ENCODE data around the gene RIBC2.

RIBC2 gene

DNA sequence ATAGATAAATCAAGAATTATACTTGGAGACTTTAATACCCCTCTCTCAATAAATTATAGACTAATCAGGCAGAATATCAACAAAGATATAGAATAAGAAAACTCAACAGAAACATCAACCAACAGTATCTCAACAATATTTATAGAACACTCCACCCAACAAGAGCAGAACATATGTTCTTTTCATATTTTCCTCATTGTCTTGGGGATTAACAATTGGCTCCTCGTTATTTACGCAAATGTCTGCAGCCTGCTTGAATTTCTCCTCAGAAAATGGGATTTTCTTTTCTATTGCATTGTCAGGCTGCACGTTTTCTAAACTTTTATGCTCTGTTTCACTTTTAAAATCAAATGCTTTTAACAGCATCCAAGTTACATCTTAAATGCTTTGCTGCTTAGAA, 52.1 kb downstream of the RIBC2 start:
- no peak for DNase-seq
- TF ChIP-seq POLR2A (IDR thresholded peaks at IDR 0.05; ENCODE audit: low read length): no peak
- no peak for TF ChIP-seq GATA1 (IDR thresholded peaks at IDR 0.05; ENCODE audit: low read depth, low read length)

DNA sequence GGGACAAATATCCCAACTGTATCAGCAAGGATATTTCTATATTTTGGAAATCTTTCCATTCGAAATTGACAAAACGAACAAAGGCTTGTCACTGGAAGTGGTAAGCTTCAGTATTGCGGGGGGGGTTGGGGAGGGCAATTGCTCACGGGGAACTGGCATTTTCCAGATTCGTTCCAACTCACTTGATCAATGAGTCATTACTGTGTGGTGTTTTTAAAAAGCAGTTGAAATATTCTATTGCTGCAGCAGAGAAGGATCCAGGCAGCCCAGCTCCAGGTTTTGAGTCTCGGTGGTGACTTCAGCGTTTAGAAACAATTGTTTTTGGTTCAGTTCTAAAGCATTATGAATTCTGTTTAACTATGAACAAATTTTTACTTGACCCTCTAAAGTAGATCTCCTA, 55.4 kb downstream of the RIBC2 start:
- no peak for DNase-seq
- TF ChIP-seq GATA1 (IDR thresholded peaks at IDR 0.05; ENCODE audit: low read depth, low read length): no peak
- TF ChIP-seq POLR2A (IDR thresholded peaks at IDR 0.05; ENCODE audit: low read length): no peak

DNA sequence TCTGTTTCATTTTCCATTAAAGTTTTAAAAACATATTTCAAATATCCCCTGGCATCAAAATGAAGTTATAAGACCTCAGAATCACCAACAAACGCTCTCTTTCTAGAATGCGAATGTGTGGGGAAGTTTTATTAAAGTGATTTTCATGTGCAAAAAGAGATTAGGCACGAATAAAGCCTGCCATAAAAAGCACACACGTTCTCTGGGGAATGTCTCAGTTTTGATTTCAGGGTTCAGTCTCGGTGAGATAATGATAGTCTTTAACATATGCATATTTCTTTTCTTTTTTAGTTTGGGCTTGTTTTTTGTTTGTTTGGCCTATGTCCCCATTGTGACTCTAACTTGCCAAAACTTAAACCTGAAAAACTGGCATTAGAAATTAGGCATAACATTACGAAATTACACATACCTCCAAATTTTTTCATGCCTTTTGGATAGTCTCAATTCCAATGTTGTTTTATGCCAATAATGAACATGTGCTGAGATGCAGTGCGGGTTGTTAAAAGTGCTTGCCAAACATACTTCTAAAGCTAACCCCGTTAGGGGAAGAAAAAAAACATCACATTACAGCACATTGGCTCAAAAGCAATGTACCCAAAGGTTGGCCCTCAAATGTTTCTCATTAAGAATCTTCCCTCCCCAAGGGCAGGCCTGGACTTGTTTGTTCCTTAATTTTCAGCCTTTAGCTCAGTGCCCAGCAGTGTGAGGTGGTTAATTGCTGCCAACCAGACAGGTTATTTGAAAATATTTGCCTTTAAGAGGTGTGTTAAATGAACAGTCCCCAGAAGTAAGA, 56.0 kb downstream of the RIBC2 start:
- no peak for TF ChIP-seq POLR2A (IDR thresholded peaks at IDR 0.05; ENCODE audit: low read length)
- no peak for TF ChIP-seq GATA1 (IDR thresholded peaks at IDR 0.05; ENCODE audit: low read depth, low read length)
- no peak for DNase-seq

- no peak for DNase-seq
- TF ChIP-seq POLR2A (IDR thresholded peaks at IDR 0.05; ENCODE audit: low read length) (no peak), GATA1 (IDR thresholded peaks at IDR 0.05; ENCODE audit: low read depth, low read length) (no peak)
These were observed 57.4 kb downstream of the RIBC2 start for GRCh38 chr22:45470871-45471270.

DNA sequence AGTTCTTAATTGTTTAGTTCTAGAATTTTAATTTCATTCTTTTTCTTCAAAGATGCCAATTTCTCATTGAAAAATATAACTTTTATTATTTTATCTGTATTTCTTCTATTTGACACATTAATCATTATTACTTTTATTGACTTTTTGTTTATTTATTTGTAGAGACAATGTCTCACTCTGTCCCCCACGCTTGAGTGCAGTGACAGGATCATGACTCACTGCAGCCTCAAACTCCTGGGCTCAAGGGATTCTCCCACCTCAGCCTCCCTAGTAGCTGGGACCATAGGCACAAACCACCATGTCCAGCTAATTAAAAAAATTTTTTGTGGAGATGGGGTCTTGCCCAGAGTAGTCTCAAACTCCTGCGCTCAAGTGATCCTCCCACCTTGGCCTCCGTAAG, 58.9 kb downstream of the RIBC2 start:
- TF ChIP-seq GATA1 (IDR thresholded peaks at IDR 0.05; ENCODE audit: low read depth, low read length) (no peak), POLR2A (IDR thresholded peaks at IDR 0.05; ENCODE audit: low read length) (no peak)

GRCh38 chr22:45473626-45474237, 60.2 kb downstream of the RIBC2 start:
- no peak for DNase-seq
- TF ChIP-seq POLR2A (IDR thresholded peaks at IDR 0.05; ENCODE audit: low read length) (no peak), GATA1 (IDR thresholded peaks at IDR 0.05; ENCODE audit: low read depth, low read length) (no peak)

More for the DNA sequence above, 58.9 kb downstream of the RIBC2 start:
- DNase-seq: no peak

DNA sequence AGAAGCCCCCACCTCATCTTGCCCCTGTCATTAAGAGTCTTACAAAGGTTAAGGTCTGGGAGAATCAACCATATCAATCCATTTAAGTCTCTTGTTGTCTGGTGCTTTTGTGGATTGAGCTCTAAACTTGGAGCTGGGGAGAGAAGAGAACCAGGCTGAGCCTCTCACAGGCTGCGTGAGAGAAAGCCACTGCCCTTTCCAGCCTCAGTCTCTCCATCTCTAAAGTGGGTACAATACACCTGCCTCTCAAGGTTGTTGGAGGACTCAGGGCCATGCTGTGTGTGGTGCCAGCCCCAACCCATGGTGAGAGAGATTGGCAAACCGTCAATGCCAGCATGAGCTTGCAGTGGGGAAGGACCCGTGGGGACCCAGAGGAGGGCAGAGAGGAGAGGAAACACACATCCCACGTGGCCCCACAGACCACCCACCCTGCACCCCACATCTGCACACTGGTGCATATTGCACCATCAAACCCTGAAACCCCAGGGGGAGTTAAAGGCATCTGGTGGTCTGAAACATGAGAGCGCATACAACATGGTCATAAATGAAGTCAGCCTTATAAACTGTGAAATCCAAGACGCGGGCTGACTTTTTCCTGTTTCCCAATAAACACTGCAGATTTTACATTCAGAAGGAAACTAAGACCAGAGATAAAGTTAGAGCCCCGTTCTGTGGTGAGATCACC, 61.7 kb downstream of the RIBC2 start:
- TF ChIP-seq POLR2A (IDR thresholded peaks at IDR 0.05; ENCODE audit: low read length) (no peak), GATA1 (IDR thresholded peaks at IDR 0.05; ENCODE audit: low read depth, low read length) (no peak)
- DNase-seq: no peak

DNA sequence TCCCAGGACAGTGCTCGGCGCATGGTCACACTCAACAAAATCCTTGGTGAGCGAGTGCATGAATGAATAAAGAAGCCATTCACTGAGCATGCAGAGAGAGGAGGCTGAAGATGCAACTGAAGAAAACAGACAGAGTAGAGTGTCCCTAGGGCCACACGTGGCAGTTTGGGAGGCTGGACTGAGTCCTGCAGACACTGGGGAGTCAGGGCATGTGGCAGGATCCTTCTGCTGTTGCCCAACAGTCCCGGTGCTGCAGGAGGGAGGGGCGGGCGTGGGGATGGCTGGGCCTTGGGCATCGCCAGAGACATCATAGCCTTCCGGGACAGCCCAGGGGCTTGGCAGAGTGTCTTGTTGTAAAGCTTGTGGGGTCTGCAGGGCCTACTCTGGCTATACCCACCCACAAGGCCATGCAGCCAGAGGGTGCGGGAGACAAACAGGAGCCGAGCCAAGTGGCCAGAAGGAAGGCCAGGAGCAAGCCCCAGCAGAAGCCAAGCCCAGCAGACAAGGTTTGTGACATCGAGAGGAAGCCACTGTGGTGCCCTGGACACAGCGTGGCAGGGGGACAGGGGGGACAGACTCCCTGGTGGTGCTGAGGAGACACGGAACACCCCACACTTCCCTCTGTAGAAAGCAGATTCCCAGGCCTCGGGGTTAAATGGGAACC, 62.5 kb downstream of the RIBC2 start:
- TF ChIP-seq GATA1 (IDR thresholded peaks at IDR 0.05; ENCODE audit: low read depth, low read length): no peak
- no peak for TF ChIP-seq POLR2A (IDR thresholded peaks at IDR 0.05; ENCODE audit: low read length)
- no peak for DNase-seq

GRCh38 chr22:45476814-45477213, 63.3 kb downstream of the RIBC2 start:
- DNase-seq: no peak

GRCh38 chr22:45477366-45478107, 64.0 kb downstream of the RIBC2 start:
- no peak for DNase-seq
- TF ChIP-seq GATA1 (IDR thresholded peaks at IDR 0.05; ENCODE audit: low read depth, low read length) (no peak), POLR2A (IDR thresholded peaks at IDR 0.05; ENCODE audit: low read length) (no peak)

More at GRCh38 chr22:45476814-45477213, 63.3 kb downstream of the RIBC2 start:
- TF ChIP-seq POLR2A (IDR thresholded peaks at IDR 0.05; ENCODE audit: low read length): no peak
- no peak for TF ChIP-seq GATA1 (IDR thresholded peaks at IDR 0.05; ENCODE audit: low read depth, low read length)

GRCh38 chr22:45478108-45478771, 64.7 kb downstream of the RIBC2 start:
- TF ChIP-seq POLR2A (IDR thresholded peaks at IDR 0.05; ENCODE audit: low read length) (no peak), GATA1 (IDR thresholded peaks at IDR 0.05; ENCODE audit: low read depth, low read length) (no peak)
- no peak for DNase-seq

GRCh38 chr22:45480717-45481116, 67.2 kb downstream of the RIBC2 start:
- no peak for DNase-seq
- TF ChIP-seq GATA1 (IDR thresholded peaks at IDR 0.05; ENCODE audit: low read depth, low read length) (no peak), POLR2A (IDR thresholded peaks at IDR 0.05; ENCODE audit: low read length) (no peak)

DNA sequence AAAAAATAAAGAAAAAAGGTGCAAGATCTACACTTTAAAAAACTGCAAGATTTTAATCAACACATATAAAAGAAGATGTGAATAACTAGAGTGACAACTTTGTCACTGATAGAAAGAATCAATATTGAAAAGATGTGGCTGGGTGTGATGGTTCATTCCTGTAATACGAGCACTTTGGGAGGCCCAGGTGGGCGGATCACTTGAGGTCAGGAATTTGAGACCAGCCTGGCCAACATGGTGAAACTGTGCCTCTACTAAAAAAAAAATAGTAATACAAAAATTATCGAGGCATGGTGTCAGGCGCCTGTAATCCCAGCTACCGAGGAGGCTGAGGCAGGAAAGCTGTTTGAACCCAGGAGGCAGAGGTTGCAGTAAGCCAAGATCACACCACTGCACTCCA, 68.2 kb downstream of the RIBC2 start:
- TF ChIP-seq GATA1 (IDR thresholded peaks at IDR 0.05; ENCODE audit: low read depth, low read length): no peak
- no peak for TF ChIP-seq POLR2A (IDR thresholded peaks at IDR 0.05; ENCODE audit: low read length)
- DNase-seq: no peak

Data from erythroblast (primary cell).